Panc1 (cell line): Measurements from ENCODE around the gene CLK3. TPM values are rescaled to one million over a fixed set of nuclear protein-coding genes. Genes with fewer than 3 reads are reported as not detected.

Source experiments
- ATAC-seq: fragments of 200-7000 bp; cut with Tn5 transposase; 2 replicates; pipeline ENCODE4 v1.9.1; 2020; ENCODE audit warnings: mild to moderate bottlenecking, moderate library complexity
- BruUV-seq: library from RNA; stranded (reverse); fragments of 400-500 nt; replicated peaks from 2 replicates; lab custom pipeline; 2021; lab: Mats Ljungman, UMichigan
- CTCF ChIA-PET: fragments of 300-600 bp; sonication (Branson Sonifier 250); formaldehyde crosslinking; loops from one replicate; lab custom pipeline; 2022; ENCODE audit warnings: antibody characterized with exemption; lab: Charles Lee
- POLR2A ChIA-PET: fragments of 300-600 bp; sonication (Branson Sonifier 250); formaldehyde crosslinking; loops from one replicate; lab custom pipeline; 2022; ENCODE audit warnings: antibody characterized with exemption; lab: Charles Lee
- DNase-seq: peaks from one replicate; pipeline ENCODE4 v3.0.0-alpha.2; 2010; ENCODE audit warnings: low read depth, low spot score
- H3K27ac ChIP-seq: 2 replicates; pipeline ENCODE4 v1.5.1; 2011; ENCODE audit warnings: mild to moderate bottlenecking, low read length, inconsistent platforms
- H3K27me3 ChIP-seq: fragments of 200-500 bp; sonication (Bioruptor generic); 2 replicates; pipeline ENCODE4 v1.6.0; 2014; ENCODE audit warnings: low read length, inconsistent platforms; ENCODE audit not compliant: control insufficient read depth, insufficient read depth
- H3K36me3 ChIP-seq: fragments of 200-500 bp; sonication (Bioruptor generic); 2 replicates; pipeline ENCODE4 v1.5.1; 2014; ENCODE audit warnings: inconsistent platforms, mild to moderate bottlenecking, low read length, moderate library complexity; ENCODE audit not compliant: control insufficient read depth, insufficient read depth
- H3K4me1 ChIP-seq: 2 replicates; pipeline ENCODE4 v1.5.1; 2011; ENCODE audit warnings: inconsistent platforms, mild to moderate bottlenecking, low read length, moderate library complexity; ENCODE audit not compliant: control insufficient read depth, insufficient read depth
- H3K4me3 ChIP-seq, 2 experiments: 2 replicates each; pipeline ENCODE4 v1.5.1; 2011 to 2012; ENCODE audit warnings: low read depth in 2 of 2, low read length in 2 of 2, mild to moderate bottlenecking in 2 of 2, inconsistent platforms in 1 of 2, moderate library complexity in 1 of 2
- H3K9me3 ChIP-seq: fragments of 200-500 bp; sonication (Bioruptor generic); 2 replicates; pipeline ENCODE4 v1.5.1; 2014; ENCODE audit warnings: low read depth, mild to moderate bottlenecking, inconsistent platforms, low read length, moderate library complexity; ENCODE audit not compliant: control insufficient read depth, insufficient read depth
- POLR2AphosphoS5 ChIP-seq: IDR thresholded peaks from 2 replicates; pipeline ENCODE4 v1.6.1; 2012; ENCODE audit warnings: mild to moderate bottlenecking, low read depth, low read length, moderate library complexity
- SIN3A ChIP-seq: IDR thresholded peaks from 2 replicates; pipeline ENCODE4 v1.6.1; 2012; ENCODE audit warnings: low read depth, mild to moderate bottlenecking, low read length, moderate library complexity, borderline replicate concordance; ENCODE audit not compliant: insufficient read depth
- TCF7L2 ChIP-seq: IDR thresholded peaks from 2 replicates; pipeline ENCODE4 v1.6.1; 2011; ENCODE audit warnings: mild to moderate bottlenecking, low read depth, low read length, inconsistent platforms
- in situ Hi-C: cut with HindIII; loops from 2 replicates; pipeline ENCODE4 v1.10.0; 2016; ENCODE audit warnings: low sequenced_read_pairs, low pct_unique_long_range_greater_than_20kb
- intact Hi-C: fragments of 100-400 bp; cut with micrococcal nuclease; formaldehyde crosslinking; loops from one replicate; pipeline ENCODE4 v1.10.0; 2022; ENCODE audit not compliant: unreplicated experiment
- total RNA-seq: library from RNA; stranded (reverse); gene quantifications from one replicate; pipeline ENCODE4 v1.2.1, GENCODE V29; 2021; ENCODE audit not compliant: unreplicated experiment
- TF ChIP-seq, protein P1 (sequence below), 2 experiments: IDR thresholded peaks; 2 replicates each; pipeline ENCODE4 v1.6.1; 2011 to 2012; ENCODE audit warnings: low read depth in 2 of 2, control low read depth in 1 of 2, low read length in 1 of 2, mild to moderate bottlenecking in 1 of 2, moderate library complexity in 1 of 2; ENCODE audit not compliant: insufficient read depth in 1 of 2
- TF ChIP-seq, protein P2 (sequence below): fragments of 450-650 bp; IDR thresholded peaks from 2 replicates; pipeline ENCODE4 v1.5.1; 2017; ENCODE audit warnings: mild to moderate bottlenecking

The CLK3 gene
- total RNA-seq, 1 experiment from 2014 or later: 69.8 TPM

DNA sequence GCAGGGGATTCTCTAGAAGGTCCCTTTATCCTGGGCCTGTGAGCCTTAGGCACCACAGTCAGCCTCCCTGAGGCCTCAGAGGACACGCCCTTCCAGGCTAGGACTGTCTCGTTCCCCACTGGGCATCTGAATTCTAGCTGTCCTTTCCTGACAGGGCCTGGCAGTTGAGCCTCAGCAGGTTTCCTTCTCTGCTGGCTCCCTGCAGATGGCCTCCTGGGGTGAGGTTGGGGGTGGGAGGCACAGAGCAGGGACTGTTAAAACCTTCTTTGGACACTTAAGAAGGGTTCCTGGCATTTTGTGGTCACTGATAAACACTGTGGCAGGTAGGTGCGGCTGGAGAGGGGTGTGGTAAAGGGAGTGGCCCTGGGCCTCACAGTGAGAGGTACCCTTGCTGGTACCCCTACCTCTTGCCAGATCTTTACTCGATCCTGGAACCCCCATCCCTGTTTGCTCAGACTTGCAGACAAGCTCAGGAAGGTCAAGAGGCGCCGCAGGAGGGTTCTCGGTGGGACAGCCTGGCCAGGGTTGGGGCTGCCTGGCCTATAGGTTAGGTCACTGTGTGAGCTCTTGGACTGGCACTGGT is 8.5 kb downstream of the CLK3 start:
- no TSS peak for BruUV-seq
- in situ Hi-C loops: no loop called here
- H3K4me3 ChIP-seq: no peak overlapping the region
- intact Hi-C loops: no loop called here
- ATAC-seq: no peak
- H3K27me3 ChIP-seq: no peaks in the 10 kb centered on the region
- no peak overlapping the region for H3K27ac ChIP-seq
- peaks cover 39% of the 10 kb centered on the region for H3K36me3 ChIP-seq
- DNase-seq: no peak
- TF ChIP-seq, protein P1, sequence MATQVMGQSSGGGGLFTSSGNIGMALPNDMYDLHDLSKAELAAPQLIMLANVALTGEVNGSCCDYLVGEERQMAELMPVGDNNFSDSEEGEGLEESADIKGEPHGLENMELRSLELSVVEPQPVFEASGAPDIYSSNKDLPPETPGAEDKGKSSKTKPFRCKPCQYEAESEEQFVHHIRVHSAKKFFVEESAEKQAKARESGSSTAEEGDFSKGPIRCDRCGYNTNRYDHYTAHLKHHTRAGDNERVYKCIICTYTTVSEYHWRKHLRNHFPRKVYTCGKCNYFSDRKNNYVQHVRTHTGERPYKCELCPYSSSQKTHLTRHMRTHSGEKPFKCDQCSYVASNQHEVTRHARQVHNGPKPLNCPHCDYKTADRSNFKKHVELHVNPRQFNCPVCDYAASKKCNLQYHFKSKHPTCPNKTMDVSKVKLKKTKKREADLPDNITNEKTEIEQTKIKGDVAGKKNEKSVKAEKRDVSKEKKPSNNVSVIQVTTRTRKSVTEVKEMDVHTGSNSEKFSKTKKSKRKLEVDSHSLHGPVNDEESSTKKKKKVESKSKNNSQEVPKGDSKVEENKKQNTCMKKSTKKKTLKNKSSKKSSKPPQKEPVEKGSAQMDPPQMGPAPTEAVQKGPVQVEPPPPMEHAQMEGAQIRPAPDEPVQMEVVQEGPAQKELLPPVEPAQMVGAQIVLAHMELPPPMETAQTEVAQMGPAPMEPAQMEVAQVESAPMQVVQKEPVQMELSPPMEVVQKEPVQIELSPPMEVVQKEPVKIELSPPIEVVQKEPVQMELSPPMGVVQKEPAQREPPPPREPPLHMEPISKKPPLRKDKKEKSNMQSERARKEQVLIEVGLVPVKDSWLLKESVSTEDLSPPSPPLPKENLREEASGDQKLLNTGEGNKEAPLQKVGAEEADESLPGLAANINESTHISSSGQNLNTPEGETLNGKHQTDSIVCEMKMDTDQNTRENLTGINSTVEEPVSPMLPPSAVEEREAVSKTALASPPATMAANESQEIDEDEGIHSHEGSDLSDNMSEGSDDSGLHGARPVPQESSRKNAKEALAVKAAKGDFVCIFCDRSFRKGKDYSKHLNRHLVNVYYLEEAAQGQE (IDR thresholded peaks at IDR 0.05; ENCODE audit: insufficient read depth in 1 of 2, low read depth in 2 of 2, low read length in 1 of 2): no peak
- TF ChIP-seq POLR2AphosphoS5: no peak
- TF ChIP-seq, protein P2, sequence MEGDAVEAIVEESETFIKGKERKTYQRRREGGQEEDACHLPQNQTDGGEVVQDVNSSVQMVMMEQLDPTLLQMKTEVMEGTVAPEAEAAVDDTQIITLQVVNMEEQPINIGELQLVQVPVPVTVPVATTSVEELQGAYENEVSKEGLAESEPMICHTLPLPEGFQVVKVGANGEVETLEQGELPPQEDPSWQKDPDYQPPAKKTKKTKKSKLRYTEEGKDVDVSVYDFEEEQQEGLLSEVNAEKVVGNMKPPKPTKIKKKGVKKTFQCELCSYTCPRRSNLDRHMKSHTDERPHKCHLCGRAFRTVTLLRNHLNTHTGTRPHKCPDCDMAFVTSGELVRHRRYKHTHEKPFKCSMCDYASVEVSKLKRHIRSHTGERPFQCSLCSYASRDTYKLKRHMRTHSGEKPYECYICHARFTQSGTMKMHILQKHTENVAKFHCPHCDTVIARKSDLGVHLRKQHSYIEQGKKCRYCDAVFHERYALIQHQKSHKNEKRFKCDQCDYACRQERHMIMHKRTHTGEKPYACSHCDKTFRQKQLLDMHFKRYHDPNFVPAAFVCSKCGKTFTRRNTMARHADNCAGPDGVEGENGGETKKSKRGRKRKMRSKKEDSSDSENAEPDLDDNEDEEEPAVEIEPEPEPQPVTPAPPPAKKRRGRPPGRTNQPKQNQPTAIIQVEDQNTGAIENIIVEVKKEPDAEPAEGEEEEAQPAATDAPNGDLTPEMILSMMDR: no peak
- TF ChIP-seq TCF7L2: no peak
- no peak for TF ChIP-seq SIN3A
- peaks cover 10% of the 10 kb centered on the region; the same call in 1 of the 2 replicates for H3K4me1 ChIP-seq
- CTCF ChIA-PET: interaction anchor here (0.9 kb wide), 1 partner anchor 12 kb away, joined by 3 read pairs; no protein-coding TSS in a partner anchor
- POLR2A ChIA-PET: no interaction called here
- H3K9me3 ChIP-seq: no peaks in the 10 kb centered on the region

DNA sequence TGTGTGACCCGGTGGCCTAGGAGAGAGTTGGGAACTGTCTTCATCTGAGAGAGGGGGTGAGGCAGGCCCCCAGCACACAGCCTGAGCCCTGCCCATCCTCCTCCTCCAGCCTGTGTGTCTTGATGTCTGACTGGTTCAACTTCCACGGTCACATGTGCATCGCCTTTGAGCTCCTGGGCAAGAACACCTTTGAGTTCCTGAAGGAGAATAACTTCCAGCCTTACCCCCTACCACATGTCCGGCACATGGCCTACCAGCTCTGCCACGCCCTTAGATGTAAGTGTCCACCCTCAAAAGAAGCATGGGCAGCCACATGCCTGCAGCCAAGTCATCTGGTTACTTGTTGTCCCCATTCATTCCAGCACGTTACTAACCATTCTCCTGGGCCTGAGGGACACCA is 10.1 kb downstream of the CLK3 start:
- in situ Hi-C loops: loop anchor here (25.0 kb wide), 1 partner anchor 137 kb away; no protein-coding TSS in a partner anchor
- Histone ChIP-seq H3K27ac (no peak overlapping the region), H3K27me3 (no peaks in the 10 kb centered on the region), H3K4me3 (no peak overlapping the region), H3K4me1 (peaks cover 6% of the 10 kb centered on the region; the same call in 1 of the 2 replicates), H3K36me3 (peaks cover 41% of the 10 kb centered on the region), H3K9me3 (no peaks in the 10 kb centered on the region)
- ChIA-PET CTCF (no interaction called here), POLR2A (interaction anchor here (0.6 kb wide), 2 partner anchors 58 to 134 kb away, joined by 4 to 9 read pairs; no protein-coding TSS in a partner anchor)
- no peak for DNase-seq
- ATAC-seq: no peak
- no peak for TF ChIP-seq TCF7L2
- TF ChIP-seq POLR2AphosphoS5: no peak
- TF ChIP-seq, protein P1 (IDR thresholded peaks at IDR 0.05; ENCODE audit: insufficient read depth in 1 of 2, low read depth in 2 of 2, low read length in 1 of 2): no peak
- TF ChIP-seq, protein P2: no peak
- TF ChIP-seq SIN3A: no peak
- intact Hi-C loops: no loop called here
- BruUV-seq: no TSS peak
